NCI-H510A (cell line): Measurements from ENCODE around the gene KYNU.

ENCODE experiments used
- DNase-seq: peaks from one replicate; lab custom pipeline; 2025; lab: John Stamatoyannopoulos, UW

Gene KYNU

DNA sequence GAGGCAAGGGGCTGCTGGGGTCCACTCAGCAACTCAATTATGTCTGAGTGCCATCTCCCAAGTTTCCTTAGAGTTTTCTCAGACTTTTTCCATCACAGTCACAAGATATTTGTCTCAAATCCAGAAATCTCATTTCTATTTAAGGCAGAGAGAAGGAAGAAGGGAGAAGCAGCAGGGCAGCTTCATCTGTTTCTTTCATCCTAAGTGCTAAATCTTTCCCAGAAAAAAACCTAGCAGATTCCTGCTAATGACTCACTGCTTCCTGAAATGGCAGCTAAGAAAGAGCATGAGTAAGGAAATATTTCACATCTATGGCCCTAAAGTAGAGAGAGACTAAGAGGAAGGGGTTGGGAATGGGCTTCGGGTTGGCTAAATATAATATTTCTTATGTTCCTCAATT is 88.0 kb downstream of the KYNU start:
- no peak for DNase-seq

DNA sequence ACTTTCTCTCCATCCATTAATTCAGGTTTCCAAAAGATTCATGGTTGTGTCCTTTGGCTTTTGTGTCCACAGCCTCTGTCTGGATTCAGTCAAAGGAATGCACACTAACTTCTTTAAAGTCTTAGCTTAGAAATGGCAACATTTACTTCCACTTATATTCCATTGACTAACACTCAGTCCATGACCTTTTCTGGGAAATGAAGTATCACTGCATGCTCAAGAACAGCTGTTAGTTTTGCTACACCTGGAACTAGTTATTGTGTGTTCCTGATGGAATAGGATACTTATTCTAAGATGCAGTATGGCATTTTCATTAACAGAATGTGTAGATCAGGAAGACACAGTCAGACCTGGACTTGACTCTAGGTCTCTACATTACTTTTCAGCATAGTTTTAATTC is 88.8 kb downstream of the KYNU start:
- DNase-seq = no peak

DNA sequence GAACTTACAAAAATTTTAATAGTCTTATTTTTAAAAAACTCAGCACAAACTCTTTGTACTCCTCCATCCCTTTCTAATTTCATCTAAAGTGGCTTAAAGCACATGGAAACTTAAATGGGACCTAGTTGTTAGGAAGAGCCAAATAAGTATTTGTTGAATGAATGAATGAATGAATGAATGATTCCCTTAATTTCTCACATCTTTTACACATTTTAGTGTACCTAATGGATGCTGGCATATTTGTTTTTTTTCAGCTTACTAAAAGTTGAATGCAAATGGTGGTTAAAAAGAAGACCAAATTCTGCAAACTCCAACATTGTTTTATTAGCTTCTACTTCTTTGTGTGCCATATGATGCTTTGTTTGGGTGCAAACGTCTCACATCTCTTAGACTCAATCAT is 89.6 kb downstream of the KYNU start:
- no peak for DNase-seq

DNA sequence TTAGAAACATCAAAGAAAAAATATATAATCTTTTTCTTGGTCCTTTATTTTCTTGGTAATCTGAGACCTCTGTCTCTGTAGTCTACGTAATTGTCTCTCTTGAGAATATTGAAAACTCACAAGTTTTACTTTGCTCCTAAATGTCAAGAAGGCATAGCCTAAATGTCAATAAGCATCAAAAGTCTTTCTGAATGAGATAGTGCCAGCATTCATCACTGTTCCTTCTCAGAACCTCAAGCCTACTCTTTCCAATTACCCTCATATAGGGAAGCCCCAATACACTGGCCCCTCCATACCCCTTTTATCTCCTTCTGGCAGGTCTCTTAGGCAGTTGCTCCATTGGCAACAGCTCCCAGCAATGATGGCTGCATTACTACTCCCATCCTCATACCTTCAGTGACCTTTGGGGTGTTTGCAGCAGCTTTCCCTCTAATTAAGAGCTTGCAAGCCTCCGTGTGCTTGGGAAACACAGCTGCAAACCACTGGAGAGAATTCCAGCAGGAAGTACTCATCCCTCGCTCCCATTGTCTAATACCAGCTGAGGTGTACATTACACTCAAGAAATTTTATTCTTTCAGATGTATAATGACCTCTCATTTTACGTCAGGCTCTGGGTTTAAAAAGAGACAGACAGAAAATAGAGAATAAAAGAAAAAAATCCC is 95.8 kb downstream of the KYNU start:
- DNase-seq = no peak

DNA sequence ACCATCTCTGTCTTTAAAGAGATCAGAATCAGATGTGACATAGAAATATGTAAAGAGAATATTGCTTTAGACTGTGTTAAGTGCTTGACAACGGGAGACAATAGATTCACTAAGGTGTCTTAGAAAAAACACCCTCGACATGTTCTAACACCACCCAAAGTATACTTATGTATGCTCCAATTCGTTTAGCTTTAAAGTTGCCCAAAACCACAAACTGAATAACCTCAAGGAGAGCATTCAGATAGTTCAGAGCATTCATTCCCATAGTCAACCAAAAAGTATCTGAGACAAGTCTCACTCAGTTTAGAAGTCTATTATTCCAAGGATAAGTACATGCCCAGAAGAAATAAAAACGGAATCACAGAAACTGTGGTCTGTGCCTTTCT is 96.4 kb downstream of the KYNU start:
- DNase-seq = no peak

DNA sequence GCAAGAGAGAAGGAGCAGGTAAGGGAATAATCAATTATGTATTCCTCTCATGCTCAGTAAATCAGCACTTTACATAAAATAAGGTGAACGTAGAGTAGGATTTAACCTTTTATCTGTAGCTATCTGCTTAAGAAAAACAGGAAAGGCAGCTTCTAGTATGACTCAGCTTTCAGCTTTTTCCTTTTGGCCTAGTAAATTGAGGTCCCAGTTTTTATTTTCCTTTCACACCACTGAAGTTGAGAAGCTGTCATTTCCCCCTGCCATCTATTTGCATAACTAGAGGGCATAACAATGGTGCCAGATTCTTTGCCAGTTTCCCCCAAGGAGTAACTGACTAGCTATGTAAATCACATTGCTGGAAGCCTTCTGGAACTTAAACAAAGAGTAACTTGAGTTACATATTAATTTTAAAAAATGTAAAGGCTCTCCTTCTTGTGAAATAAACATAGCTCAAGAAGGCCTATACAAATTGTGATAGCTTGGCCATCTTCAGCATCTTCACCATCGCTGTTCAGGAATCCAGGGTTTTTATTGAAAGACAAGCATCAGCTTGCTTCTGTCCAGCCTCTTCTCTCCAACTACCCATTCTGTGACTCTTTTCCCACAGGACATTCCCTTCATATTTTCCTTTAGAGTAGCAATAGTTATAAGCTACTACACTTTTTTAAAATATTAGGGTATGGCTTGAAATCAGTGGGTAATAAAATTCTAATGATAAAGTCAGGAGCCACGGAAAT is 97.0 kb downstream of the KYNU start:
- DNase-seq = no peak

DNA sequence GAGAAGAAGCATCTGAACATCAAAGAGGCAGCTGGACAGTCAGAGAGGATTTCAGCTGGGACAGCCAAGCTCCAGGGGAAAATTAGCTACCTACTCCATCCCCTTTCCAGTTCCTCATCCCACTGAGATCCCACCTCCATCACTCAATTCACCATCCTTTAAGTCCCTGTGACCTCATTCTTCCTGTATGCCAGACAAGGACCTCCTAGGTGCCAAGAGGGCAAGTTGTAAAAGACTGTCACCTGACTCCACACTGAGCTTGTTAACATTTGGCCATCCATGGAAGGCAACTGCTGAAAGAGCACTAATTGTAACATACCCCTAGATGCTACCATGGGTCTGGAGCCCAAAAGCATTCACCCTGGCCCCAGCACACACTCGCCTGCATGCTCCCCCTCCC is 97.8 kb downstream of the KYNU start:
- DNase-seq = no peak

DNA sequence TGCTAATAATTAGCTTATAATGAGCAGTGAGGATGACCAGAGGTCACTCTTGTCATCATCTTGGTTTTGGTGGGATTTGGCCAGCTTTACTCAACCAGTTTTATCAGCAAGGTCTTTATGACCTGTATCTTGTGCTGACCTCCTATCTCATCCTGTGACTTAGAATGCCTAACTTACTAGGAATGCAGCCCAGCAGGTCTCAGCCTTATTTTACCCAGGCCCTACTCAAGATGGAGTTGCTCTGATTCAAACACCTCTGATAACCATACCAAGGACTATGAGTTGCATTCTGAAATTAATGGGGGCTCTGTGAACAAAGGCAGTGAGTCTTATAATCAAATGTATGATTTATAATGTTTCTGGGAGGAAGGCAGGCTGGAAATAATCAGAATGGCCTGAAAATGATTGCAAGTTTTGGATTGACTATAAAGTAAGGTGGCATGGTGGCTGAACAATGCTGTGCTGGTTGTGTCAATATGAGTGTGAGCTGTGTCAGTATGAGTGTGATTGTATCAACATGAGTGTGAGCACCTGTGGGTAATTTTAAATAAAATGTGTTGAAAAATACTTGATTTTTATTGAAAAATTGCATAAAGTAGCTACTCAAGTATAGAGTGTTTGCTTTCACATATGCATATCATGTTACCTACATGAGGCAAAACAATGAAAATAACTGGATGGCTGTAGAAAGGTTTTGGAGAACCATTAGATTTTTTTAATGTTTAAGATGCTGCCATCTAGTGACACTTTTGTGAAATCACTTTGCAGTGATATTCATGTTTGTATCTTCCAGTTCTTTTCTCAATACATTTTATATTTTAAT is 103.0 kb downstream of the KYNU start:
- no peak for DNase-seq

DNA sequence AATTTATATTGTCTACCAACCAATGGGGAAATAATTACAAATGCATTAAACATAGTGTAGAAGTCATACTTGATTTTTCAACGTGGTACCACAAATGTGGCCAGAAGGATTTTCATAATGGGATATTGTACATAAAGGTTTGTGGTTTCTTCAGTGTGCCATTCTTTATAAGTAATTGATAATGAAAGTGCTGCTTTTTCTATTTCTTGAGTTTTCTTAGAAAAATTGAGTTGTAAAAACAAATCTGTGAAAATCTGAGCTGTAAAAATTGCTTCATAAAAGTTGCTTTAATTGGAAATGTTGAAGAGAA is 103.6 kb downstream of the KYNU start:
- DNase-seq = no peak

DNA sequence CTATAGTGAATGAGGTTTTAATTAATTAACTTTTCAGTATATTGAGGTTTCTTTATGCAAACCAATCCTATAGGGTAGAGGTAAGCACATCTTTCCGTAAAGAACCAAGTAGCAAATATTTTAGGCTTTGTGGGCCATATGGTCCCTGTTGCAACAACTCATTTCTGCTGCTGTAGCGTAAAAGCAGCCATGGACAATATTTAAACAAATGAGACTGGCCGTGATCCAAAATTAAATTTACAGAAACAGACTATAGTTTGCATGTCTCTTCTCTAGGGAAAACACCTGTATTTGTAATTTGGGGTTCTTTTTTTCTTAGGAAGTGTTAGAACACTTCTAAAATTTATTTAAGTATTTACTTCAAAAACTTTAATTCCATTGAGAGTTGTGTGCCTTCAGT is 104.3 kb downstream of the KYNU start:
- no peak for DNase-seq

DNA sequence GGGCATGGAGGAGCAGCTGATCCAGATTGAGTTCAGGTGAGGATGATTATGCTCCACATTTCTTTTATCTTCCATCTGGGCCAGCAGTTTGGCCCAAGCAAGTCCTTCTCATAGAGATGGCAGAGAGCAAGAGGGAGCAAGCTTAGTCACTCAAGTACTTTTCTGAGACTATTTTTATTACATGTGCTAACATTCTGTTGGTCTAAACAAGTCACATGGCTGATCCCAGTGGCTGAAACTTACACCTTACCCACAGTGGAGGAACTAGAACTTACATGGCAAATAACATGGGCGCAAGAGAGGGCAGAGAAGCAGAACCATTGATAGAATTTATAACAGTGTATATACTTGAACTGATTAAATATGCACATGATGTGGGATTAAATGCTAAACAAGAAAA is 105.7 kb downstream of the KYNU start:
- DNase-seq = no peak

DNA sequence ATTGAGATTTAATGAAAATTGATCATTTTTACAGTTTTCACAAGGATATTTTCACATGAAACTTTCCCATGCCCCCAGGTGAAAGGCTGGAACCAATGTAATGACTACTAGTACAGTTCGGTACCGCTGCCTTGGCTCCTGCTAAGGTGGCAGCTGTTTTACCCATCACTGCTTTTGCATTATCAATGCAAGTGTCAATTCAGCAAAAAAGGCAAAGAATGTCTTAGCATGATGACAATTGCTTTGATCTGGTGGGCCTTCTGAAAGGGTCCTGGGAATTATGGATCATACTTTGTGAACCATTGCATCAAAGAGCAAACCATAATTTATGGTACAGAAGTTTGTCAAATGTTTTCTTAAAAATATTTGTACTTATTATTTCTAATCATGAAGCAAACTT is 107.2 kb downstream of the KYNU start:
- DNase-seq = no peak

DNA sequence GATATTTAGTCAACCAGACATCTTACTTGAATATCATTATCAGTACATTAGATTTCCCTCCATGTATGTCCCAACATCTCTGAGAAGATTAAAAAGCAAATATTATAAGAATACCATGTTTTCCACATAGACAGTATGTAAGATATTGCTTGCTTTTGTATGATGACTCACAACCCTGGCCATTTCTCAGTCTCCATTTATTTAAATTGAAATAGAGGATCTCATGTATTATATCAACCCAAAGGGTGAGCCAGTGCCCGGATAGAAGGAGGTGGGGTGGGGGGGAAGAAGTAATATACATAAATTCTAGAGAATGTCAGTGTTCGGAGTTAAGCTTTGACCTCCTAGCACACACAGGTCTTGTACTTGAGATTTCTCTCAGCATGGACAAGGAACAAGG is 109.6 kb downstream of the KYNU start:
- DNase-seq = no peak

DNA sequence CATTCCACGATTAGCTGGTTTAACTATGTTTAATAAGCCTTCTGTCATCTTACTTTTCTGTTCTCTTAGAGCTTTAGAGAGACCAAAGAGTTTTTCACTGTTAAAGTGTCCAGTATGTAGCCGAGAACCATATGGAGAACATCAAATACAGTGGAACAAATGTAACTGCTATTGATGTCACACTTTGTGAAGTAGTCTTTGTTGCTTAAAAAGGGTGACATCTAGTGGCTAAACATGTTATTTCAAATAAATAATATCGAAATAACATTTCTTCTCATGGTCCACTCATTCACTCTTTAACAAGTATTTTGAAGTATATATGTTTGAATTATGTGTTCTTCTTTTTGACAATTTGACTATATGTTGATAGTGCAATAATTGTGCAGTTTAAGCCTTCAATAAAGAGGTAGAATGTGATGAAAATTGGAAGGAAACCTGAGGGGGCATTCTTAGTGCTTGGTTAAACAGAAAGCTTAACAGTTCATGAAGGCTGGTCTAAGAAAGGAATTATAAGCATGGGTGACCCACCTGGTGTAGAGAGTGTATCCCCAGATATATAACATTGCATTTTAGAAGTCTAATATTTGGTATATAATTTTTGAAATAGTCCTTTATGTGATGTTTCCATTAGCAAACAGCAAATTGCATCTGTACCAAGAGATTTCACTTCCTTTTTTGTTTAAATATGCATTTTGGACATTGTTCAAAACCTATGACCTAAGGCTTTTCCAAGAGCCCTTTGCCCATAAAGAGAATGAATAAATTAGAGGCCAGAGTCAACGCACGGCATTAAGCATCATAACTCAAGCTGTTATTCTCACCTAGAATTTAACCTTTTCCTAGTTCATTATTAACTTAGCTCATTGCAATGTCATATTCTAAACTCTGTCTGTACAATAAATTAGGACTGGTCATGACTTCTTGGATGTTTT is 112.1 kb downstream of the KYNU start:
- DNase-seq = no peak

DNA sequence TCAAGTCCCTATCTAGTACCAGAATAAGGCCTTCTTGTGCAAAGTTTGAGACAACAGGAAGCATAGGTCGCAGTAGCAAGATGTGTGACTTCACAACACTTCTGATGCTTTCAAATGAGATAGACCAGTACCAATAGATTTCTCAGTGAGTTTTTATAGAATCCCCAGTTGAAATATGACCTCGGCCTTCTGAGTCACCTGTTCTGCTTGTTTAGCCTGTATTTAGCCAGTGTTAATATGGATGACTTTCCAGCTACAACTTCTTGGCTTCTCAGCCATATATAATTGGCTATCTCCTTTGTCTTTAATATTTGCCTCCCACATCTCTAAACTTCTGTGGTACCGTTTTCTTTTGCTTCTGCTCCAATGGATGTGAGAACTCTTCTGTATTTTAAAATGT is 113.8 kb downstream of the KYNU start:
- DNase-seq = no peak

DNA sequence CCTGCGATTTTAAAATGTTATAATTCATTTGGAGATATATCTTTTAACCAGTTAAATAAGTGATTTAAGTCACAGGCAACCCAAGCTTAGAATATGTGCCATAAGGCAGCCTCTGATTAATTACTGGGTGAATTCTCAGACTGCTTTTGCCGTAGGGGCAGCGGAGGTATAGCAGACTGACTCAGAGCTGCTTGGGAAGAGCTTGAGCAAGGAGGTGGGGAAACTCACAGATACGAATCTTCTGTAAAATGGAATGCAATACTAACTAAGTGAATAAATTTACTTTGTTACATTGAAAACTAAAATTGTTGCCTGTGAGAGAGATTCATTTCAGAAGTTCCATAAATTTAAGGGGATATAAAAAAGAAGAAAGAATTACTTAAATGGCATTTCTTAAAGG is 115.4 kb downstream of the KYNU start:
- no peak for DNase-seq

DNA sequence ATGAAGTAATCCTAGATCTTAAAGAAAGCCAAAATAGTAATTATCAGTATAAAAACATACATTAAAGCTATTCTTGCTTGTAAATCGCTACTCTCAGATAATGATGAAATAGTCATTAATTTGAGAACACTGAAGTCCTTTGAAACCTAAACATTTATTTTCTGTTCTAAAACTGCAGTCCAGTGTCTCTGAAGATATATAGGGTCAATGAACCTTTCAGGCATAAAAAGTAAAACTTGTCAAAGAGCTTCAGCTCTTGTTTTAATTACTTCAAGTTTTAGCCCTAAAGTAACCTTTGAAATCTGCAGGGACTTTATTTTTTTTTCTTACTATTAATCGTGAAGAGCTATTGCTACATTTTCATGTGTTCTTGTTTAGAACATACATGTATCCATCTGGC is 116.3 kb downstream of the KYNU start:
- DNase-seq = no peak

DNA sequence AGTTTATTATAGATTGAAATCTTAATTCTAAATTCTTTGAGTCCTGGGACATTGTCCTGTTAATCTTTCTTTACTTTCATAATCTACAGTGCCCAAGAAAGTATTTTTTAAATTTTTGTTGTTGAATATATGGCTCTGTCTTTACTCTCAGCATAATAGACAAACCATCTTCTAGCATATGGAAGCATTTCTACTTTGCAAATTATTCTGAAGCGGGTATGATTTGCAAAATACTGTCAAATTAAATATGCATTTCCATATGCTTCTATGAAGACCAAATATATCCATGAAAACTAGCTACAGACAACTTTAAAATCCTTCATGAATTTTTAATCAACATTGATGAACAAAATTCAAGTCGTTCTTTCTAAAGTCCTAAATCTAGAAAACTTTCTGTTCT is 117.2 kb downstream of the KYNU start:
- no peak for DNase-seq

DNA sequence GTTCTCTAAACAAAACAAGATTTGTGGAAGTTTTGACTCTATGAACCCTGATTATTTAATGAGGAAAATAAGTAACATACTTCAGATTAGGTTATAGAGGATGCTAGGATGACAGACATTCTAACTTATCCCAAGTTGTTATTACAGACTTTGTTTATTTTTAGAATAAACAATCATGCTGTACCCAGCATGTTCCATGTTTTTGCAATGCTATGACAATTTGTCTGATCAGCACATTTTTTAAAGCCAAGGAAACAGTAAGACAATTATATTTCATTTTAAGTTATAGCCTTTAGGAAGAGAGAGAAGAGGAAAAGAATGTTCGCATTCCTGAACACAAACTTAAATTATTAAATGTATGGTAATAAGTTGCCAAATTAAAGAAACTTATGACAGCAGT is 119.8 kb downstream of the KYNU start:
- no peak for DNase-seq

DNA sequence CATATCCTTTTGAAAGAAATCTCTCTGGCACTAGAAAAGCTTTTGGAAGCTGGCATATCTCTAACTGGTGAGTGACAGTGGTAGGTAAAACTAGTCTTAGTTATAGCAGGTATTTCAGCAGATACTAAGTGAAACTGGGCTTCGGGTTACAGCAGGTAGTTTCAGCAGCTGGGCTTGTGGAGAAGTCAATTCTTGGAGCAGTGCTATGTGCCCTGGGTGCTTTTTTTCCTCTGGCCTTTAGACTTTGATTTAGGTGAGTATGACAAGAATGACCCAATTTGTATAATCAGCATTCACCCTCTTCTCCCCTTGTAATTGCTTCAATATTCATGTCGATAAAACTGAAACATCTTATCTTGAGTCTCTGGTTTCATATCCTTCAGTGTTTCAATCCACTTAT is 123.1 kb downstream of the KYNU start:
- no peak for DNase-seq

DNA sequence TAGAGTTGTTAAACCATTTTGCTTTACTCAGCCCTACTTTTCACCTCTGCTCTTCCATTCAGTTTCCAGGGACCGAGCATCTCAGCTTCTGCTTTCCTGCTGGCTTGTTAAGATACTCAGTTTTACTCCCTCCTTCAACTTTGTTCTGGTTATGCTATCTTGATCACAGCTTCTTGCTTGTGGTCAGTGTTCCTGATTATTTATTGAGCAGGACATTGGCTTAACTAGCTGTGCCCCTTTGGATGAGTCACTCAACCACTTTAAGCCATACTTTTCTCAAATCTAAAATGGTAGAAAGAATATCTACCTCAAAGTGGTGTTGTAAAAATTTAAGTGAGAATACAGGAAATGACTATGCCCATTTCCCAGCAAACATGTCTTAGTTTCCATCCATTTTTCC is 124.0 kb downstream of the KYNU start:
- no peak for DNase-seq

DNA sequence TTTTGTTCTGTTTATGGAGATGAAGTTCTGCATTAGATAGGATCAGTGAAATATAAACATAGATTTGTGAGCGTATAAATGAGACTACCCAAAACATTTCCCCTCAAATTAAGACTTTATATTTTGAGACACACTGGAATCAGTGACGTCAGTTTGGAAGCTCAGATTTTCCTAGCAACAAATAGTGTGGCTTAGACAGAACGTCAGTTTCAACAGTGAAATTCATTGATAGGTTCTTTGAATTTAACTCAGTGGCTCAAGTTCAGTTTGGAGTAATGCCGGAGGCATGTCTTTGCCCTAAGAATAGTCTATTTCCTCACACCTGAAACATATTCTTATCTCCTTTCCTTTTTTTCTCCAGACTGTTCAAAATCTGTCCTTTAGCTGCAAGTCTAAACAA is 138.2 kb downstream of the KYNU start:
- no peak for DNase-seq
